GM19467 (cell line): Measurements from ENCODE around the gene SLC22A1.
"Not testable (repeated sequence)": the region's sequence is repeated elsewhere in the genome, so short reads cannot be mapped to it uniquely, and the experiment has no call there.

Experiments used
- ATAC-seq: cut with Tn5 transposase; IDR thresholded peaks from one replicate; pipeline ENCODE4 v1.9.1; 2021; ENCODE audit warnings: mild to moderate bottlenecking, moderate library complexity; ENCODE audit not compliant: unreplicated experiment

The SLC22A1 gene

DNA sequence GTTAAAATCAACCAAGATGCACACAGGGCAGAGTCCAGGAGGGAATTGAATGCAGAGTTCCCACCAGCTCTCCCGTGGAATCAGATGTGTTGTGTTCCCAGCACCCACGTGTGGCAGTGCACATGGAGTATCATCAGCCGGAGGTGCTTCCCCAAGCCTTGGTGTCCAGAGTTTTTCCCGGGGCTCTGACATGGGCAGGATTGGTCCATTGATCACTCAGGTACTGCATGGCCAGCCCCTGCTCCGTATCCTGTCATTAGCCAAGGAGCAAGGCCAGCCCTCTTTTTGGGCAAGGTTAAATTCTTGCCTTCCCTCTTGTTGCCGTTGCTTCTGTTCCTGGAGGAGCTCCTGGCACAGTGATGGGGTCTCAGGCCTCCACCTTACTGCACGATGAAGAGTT lies 28.6 kb upstream of the SLC22A1 start:
- ATAC-seq = no peak

- ATAC-seq = no peak
Observed at GRCh38 chr6:160093946-160094345, 27.7 kb upstream of the SLC22A1 start.

GRCh38 chr6:160095146-160095845 lies 26.3 kb upstream of the SLC22A1 start:
- ATAC-seq = no peak

DNA sequence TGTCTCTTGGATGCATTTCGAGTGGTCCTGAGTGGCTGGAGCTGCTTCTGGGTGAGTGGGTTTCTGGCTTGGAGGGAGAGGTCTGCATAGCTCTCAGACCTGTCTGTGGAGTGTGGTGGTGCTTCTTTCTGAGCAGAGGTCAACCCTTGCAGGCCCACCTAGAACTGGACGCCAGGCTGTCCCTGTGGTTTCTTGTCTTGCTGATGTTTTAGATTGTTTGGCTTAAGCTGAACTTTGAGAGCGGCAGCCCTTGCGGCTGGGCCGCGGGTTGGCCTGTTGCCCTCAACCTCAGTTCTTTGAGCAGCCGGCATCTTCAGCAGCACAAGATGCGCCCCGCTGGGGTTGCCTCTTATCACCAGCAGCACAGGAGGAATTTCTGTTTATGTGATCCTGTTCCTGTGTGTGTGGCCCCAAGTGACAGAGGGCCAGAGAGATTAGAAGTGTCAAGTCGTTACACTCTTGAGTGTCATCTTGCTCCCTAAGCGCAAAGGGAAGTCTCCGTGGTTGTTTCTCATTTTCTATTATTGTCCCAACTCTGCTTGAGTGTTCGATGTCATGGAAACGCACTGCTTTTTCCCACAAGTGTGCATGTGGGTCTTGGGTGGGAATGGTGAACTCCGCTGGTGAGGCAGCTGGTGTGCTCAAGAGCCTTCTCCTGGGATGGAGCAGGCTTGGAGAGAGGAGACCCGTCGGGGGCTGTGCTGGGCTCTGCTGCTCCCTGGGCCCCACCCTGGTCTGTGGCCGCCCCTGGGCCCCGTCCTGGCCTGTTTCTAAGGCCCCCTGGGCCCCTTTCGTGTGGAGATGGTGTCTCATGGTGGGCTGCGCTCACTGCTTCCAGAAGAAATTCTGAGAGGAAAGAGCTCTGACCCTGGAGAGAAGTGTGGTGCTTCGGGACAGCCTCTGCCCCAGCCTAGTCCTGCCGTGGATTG lies 20.1 kb upstream of the SLC22A1 start:
- no peak for ATAC-seq

- no peak for ATAC-seq
Observed at GRCh38 chr6:160102399-160102798, 19.2 kb upstream of the SLC22A1 start.

DNA sequence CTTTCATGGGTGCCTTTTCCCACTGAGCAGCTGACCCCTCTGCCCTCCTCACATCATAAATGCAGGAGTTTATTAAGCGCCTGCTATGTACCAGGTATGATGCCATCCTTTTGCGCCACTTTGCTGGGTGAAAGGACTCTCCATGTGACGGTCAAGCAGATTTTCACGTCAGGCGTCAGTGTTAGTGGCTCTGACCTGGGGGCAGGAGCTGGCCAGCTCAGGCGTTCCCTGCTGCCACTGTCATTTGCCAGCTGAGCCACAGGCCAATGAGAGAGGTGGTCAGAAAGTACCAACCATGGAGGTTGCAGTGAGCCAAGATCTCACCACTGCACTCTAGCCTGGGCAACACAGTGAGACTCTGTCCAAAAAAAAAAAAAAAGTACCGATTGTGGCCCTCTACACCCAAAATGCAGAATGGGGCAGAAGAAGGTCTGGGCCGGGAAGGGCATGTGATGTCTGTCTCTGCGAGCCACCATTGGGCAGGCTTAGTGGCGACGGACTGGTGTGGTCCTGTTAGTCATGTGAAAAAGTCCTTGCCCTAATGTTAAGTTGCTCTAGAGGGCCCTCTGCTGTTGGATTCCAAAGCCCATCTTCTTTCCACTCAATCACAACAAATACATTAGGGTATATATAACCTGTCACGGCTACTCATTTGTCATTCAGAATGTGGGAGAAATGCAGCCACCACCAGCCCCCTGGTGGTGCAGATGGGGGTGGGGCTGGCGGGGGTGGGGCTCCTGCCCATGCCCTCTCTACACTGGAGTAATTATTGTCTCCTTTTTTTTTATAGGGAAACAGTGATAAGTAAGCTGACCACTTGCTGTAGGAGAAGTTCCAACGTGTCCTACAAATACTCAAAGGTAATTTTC lies 18.4 kb upstream of the SLC22A1 start:
- ATAC-seq = no peak

- ATAC-seq = no peak
Observed at GRCh38 chr6:160103825-160104100, 17.9 kb upstream of the SLC22A1 start.

- ATAC-seq = no peak
Observed at GRCh38 chr6:160104821-160105517, 16.6 kb upstream of the SLC22A1 start.

- no peak for ATAC-seq
Observed at GRCh38 chr6:160106010-160106409, 15.6 kb upstream of the SLC22A1 start.

DNA sequence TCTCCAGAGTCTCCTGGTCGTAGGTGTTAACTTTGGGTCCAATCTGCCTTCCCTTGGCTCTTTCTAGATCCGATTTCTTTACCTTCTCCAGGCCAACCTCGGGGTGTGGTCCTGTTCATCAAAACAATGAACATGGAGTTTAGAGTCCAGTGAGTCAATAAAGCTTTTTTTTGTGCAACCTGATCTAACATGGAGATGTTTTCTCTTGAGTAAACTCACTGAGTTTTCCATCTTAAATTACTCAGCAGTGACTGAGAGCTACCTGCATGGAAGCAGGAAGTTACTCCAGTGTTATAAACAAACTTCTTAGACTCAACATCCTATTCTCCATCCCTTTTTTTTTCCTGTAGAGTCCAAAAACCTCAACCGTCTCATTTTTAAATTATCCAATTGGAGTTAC lies 14.9 kb upstream of the SLC22A1 start:
- ATAC-seq = no peak

DNA sequence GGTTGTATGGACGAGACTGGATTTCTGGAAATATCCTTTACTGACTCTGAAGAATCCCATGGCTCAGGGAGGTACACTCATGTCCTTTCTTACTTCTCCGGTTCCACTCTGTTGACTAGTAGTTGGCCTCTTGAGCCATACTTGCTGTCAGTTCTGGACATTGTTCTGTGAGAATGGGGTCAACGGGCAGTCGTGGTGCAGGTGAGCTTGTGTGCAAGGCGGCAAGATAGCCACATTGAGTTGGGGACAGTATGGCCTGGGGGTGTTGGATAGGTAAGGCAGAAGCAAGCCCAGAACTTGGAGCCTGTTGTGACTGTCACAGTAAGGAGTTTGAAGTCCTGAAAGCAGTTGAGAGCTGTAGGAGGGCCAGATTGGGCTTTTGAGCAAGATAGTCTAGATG lies 13.5 kb upstream of the SLC22A1 start:
- ATAC-seq = no peak

- no peak for ATAC-seq
Observed at GRCh38 chr6:160110586-160111123, 11.0 kb upstream of the SLC22A1 start.

DNA sequence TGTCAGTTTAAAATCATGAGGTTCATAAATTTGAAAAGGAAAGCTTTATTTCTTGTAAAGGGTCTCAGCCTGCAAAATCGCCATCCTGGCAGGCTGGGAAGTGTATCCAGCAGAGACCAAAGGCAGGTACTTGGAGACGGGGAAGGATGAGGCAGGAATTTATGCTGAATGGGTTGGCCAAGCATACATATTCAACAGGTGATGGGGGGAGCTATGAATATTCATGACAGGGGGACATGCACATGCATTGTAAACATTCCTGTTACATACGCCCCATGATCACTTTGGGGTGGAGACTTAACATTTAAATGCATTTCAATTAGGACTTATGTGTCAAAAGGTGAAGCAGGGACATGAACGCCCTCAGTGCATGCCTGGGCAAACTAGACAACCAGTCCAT lies 9.8 kb upstream of the SLC22A1 start:
- no peak for ATAC-seq

DNA sequence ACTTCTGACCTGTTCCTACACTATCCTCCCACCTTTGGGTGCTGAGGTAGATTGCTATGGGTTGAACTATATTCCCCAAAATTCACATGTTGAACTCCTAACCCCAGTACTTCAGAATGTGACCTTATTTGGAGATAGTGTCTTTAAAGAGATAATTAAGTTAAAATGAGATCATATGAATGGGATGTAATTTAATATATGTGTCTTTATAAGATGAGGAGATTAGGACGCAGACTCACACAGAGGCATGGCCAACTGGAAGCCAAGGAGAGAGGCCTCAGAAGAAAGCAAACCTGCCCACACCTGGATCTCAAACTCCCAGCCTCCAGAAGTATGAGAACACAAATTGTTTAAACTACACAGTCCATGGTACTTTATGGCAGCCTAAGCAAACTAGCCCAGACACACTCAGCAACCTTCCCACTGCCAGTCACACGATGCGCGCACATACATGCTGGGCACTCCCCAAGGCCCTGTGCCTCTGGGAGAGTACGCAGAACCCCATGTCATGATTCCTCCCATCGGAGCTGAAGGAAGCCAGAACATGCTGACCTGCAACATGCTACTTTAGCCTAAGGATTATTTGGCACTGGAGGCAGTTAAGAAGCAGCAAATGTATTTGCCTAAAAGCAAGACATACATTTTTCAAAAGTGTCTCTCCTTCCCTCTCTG lies 8.9 kb upstream of the SLC22A1 start:
- no peak for ATAC-seq

DNA sequence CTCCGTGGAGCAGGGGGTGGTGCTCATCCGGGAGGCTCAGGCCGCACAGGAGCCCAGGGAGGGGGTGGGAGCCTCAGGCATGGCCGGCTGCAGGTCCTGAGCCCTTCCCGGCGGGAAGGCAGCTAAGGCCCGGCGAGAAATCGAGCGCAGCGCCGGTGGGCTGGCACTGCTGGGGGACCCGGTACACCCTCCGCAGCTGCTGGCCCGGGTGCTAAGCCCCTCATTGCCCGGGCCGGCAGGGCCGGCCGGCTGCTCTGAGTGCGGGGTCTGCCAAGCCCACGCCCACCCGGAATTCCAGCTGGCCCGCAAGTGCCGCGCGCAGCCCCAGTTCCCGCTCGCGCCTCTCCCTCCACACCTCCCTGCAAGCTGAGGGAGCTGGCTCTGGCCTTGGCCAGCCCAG lies 7.1 kb upstream of the SLC22A1 start:
- not testable (repeated sequence) for ATAC-seq

- no peak for ATAC-seq
Observed at GRCh38 chr6:160115421-160115820, 6.2 kb upstream of the SLC22A1 start.

GRCh38 chr6:160116411-160116810 lies 5.2 kb upstream of the SLC22A1 start:
- ATAC-seq = no peak

GRCh38 chr6:160117137-160117536 lies 4.5 kb upstream of the SLC22A1 start:
- ATAC-seq = no peak

GRCh38 chr6:160118620-160119229 lies 2.9 kb upstream of the SLC22A1 start:
- ATAC-seq = no peak

GRCh38 chr6:160120087-160120486 lies 1.5 kb upstream of the SLC22A1 start:
- no peak for ATAC-seq
